Activated T-helper 2 cell treated with anti-CD3 and anti-CD28 coated beads, Interferon-gamma antibody, Interleukin-2, Interleukin-4, amounts not matched to agents 10 μg/mL and 5 μg/mL and 100 μg/mL, durations not matched to agents 14 hours and 24 hours and 36 hours (primary cell): ENCODE data around the gene EIF2S3B. TPM values are rescaled to one million over a fixed set of nuclear protein-coding genes. Genes with fewer than 3 reads are reported as not detected.

Experiments used
- DNase-seq: peaks from one replicate; pipeline ENCODE4 v3.0.0; 2021; ENCODE audit warnings: low spot score
- H3K27ac Mint-ChIP-seq: one replicate; pipeline ENCODE4 v1.8.0; 2021; ENCODE audit warnings: mixed read lengths
- H3K27me3 Mint-ChIP-seq: one replicate; pipeline ENCODE4 v1.8.0; 2021; ENCODE audit warnings: low read depth, mixed read lengths
- H3K36me3 Mint-ChIP-seq: one replicate; pipeline ENCODE4 v1.8.0; 2021; ENCODE audit warnings: low read depth, mixed read lengths
- H3K4me1 Mint-ChIP-seq: one replicate; pipeline ENCODE4 v1.8.0; 2021; ENCODE audit warnings: low read depth, mixed read lengths
- H3K4me3 Mint-ChIP-seq: one replicate; pipeline ENCODE4 v1.8.0; 2021; ENCODE audit warnings: low read depth, mild to moderate bottlenecking, moderate library complexity, mixed read lengths
- H3K9me3 Mint-ChIP-seq: one replicate; pipeline ENCODE4 v1.8.0; 2021; ENCODE audit warnings: mixed read lengths
- intact Hi-C: fragments of 100-400 bp; cut with micrococcal nuclease; formaldehyde crosslinking; loops from one replicate; pipeline ENCODE4 v1.15.1; 2023
- total RNA-seq: library from RNA; stranded (reverse); gene quantifications from 2 replicates; pipeline ENCODE4 v1.2.3, GENCODE V29; 2022

EIF2S3B gene
- total RNA-seq, 1 donor from 2014 or later: 0.52 TPM

- Mint-ChIP-seq H3K27me3 (peaks cover 28% of the 10 kb centered on the region), H3K9me3 (no peaks in the 10 kb centered on the region), H3K27ac (no peak overlapping the region), H3K4me1 (no peaks in the 10 kb centered on the region), H3K36me3 (no peaks in the 10 kb centered on the region), H3K4me3 (no peak overlapping the region)
- DNase-seq: no peak
- intact Hi-C loops: no loop called here
Measured at GRCh38 chr12:10512798-10513197, 7.1 kb downstream of the EIF2S3B start.

- Mint-ChIP-seq H3K4me1 (no peaks in the 10 kb centered on the region), H3K27me3 (peaks cover 4% of the 10 kb centered on the region), H3K27ac (no peak overlapping the region), H3K36me3 (no peaks in the 10 kb centered on the region), H3K4me3 (no peak overlapping the region), H3K9me3 (no peaks in the 10 kb centered on the region)
- no peak for DNase-seq
- intact Hi-C loops: no loop called here
Measured at GRCh38 chr12:10521555-10521954, 15.9 kb downstream of the EIF2S3B start.

- no peaks in the 10 kb centered on the region for H3K9me3 Mint-ChIP-seq
- DNase-seq: no peak
Measured at GRCh38 chr12:10528174-10528953, 22.7 kb downstream of the EIF2S3B start.

GRCh38 chr12:10529603-10530002 is 23.9 kb downstream of the EIF2S3B start:
- intact Hi-C loops: no loop called here
- H3K4me3 Mint-ChIP-seq: no peak overlapping the region
- no peaks in the 10 kb centered on the region for H3K36me3 Mint-ChIP-seq

More at GRCh38 chr12:10528174-10528953, 22.7 kb downstream of the EIF2S3B start:
- no peak overlapping the region for H3K4me3 Mint-ChIP-seq
- peaks cover 19% of the 10 kb centered on the region for H3K27me3 Mint-ChIP-seq
- no peaks in the 10 kb centered on the region for H3K36me3 Mint-ChIP-seq
- no peaks in the 10 kb centered on the region for H3K4me1 Mint-ChIP-seq
- intact Hi-C loops: no loop called here
- no peak overlapping the region for H3K27ac Mint-ChIP-seq

GRCh38 chr12:10537721-10538120 is 32.0 kb downstream of the EIF2S3B start:
- no peak overlapping the region for H3K27ac Mint-ChIP-seq
- peaks cover 4% of the 10 kb centered on the region for H3K9me3 Mint-ChIP-seq
- no peaks in the 10 kb centered on the region for H3K36me3 Mint-ChIP-seq
- DNase-seq: no peak
- H3K27me3 Mint-ChIP-seq: peaks cover 35% of the 10 kb centered on the region
- peaks cover 8% of the 10 kb centered on the region for H3K4me1 Mint-ChIP-seq
- intact Hi-C loops: no loop called here
- no peak overlapping the region for H3K4me3 Mint-ChIP-seq

More at GRCh38 chr12:10529603-10530002, 23.9 kb downstream of the EIF2S3B start:
- no peak for DNase-seq
- Mint-ChIP-seq H3K27me3 (peaks cover 24% of the 10 kb centered on the region), H3K9me3 (no peaks in the 10 kb centered on the region), H3K27ac (no peak overlapping the region), H3K4me1 (no peaks in the 10 kb centered on the region)

- Mint-ChIP-seq H3K27ac (peak overlapping the region; percentile 57), H3K4me3 (no peak overlapping the region), H3K36me3 (no peaks in the 10 kb centered on the region), H3K4me1 (peaks cover 8% of the 10 kb centered on the region), H3K27me3 (peaks cover 22% of the 10 kb centered on the region), H3K9me3 (peaks cover 4% of the 10 kb centered on the region)
- DNase-seq: no peak
- intact Hi-C loops: loop anchor here (1.0 to 5.0 kb wide), 5 partner anchors 37 to 298 kb away; no protein-coding TSS in a partner anchor
Measured at GRCh38 chr12:10540776-10541205, 35.1 kb downstream of the EIF2S3B start.

GRCh38 chr12:10543499-10543898 is 37.8 kb downstream of the EIF2S3B start:
- Mint-ChIP-seq H3K4me3 (no peak overlapping the region), H3K27ac (no peak overlapping the region), H3K36me3 (no peaks in the 10 kb centered on the region), H3K4me1 (peaks cover 8% of the 10 kb centered on the region), H3K27me3 (peaks cover 22% of the 10 kb centered on the region), H3K9me3 (peaks cover 4% of the 10 kb centered on the region)
- no peak for DNase-seq
- intact Hi-C loops: loop anchor here (5.0 kb wide), 1 partner anchor 301 kb away; no protein-coding TSS in a partner anchor

- DNase-seq: no peak
- H3K4me1 Mint-ChIP-seq: peaks cover 5% of the 10 kb centered on the region
- H3K4me3 Mint-ChIP-seq: no peak overlapping the region
- H3K27ac Mint-ChIP-seq: no peak overlapping the region
- no peaks in the 10 kb centered on the region for H3K36me3 Mint-ChIP-seq
- H3K27me3 Mint-ChIP-seq: peaks cover 19% of the 10 kb centered on the region
- no peaks in the 10 kb centered on the region for H3K9me3 Mint-ChIP-seq
- intact Hi-C loops: no loop called here
Measured at GRCh38 chr12:10551375-10551774, 45.7 kb downstream of the EIF2S3B start.

- Mint-ChIP-seq H3K36me3 (no peaks in the 10 kb centered on the region), H3K9me3 (no peaks in the 10 kb centered on the region), H3K27ac (no peak overlapping the region), H3K4me1 (peaks cover 5% of the 10 kb centered on the region), H3K4me3 (no peak overlapping the region), H3K27me3 (peaks cover 17% of the 10 kb centered on the region)
- DNase-seq: no peak
- intact Hi-C loops: no loop called here
Measured at GRCh38 chr12:10553148-10553547, 47.5 kb downstream of the EIF2S3B start.

GRCh38 chr12:10554228-10554755 is 48.6 kb downstream of the EIF2S3B start:
- intact Hi-C loops: no loop called here
- H3K27me3 Mint-ChIP-seq: peaks cover 18% of the 10 kb centered on the region
- no peaks in the 10 kb centered on the region for H3K9me3 Mint-ChIP-seq
- DNase-seq: no peak
- H3K4me1 Mint-ChIP-seq: peaks cover 5% of the 10 kb centered on the region
- no peak overlapping the region for H3K4me3 Mint-ChIP-seq
- no peaks in the 10 kb centered on the region for H3K36me3 Mint-ChIP-seq
- no peak overlapping the region for H3K27ac Mint-ChIP-seq

GRCh38 chr12:10554756-10555481 is 49.2 kb downstream of the EIF2S3B start:
- peaks cover 17% of the 10 kb centered on the region for H3K27me3 Mint-ChIP-seq
- no peak for DNase-seq
- no peak overlapping the region for H3K27ac Mint-ChIP-seq
- intact Hi-C loops: no loop called here
- peaks cover 5% of the 10 kb centered on the region for H3K4me1 Mint-ChIP-seq
- no peak overlapping the region for H3K4me3 Mint-ChIP-seq
- no peaks in the 10 kb centered on the region for H3K9me3 Mint-ChIP-seq
- H3K36me3 Mint-ChIP-seq: no peaks in the 10 kb centered on the region

- no peak overlapping the region for H3K4me3 Mint-ChIP-seq
- intact Hi-C loops: no loop called here
- no peak for DNase-seq
- H3K27me3 Mint-ChIP-seq: peaks cover 21% of the 10 kb centered on the region
- H3K27ac Mint-ChIP-seq: no peak overlapping the region
- no peaks in the 10 kb centered on the region for H3K36me3 Mint-ChIP-seq
- no peaks in the 10 kb centered on the region for H3K9me3 Mint-ChIP-seq
- H3K4me1 Mint-ChIP-seq: peaks cover 5% of the 10 kb centered on the region
Measured at GRCh38 chr12:10557329-10557728, 51.6 kb downstream of the EIF2S3B start.

GRCh38 chr12:10557766-10558165 is 52.1 kb downstream of the EIF2S3B start:
- DNase-seq: no peak
- Mint-ChIP-seq H3K9me3 (no peaks in the 10 kb centered on the region), H3K4me3 (no peak overlapping the region), H3K4me1 (peaks cover 5% of the 10 kb centered on the region), H3K27ac (no peak overlapping the region), H3K36me3 (no peaks in the 10 kb centered on the region), H3K27me3 (peaks cover 21% of the 10 kb centered on the region)
- intact Hi-C loops: loop anchor here (2.0 kb wide), 1 partner anchor 227 kb away; no protein-coding TSS in a partner anchor
